HCT116 (cell line): Measurements from ENCODE around the gene RGS19.
"Not testable (repeated sequence)": the region's sequence is repeated elsewhere in the genome, so short reads cannot be mapped to it uniquely, and the experiment has no call there.

ENCODE experiments used
- ATF3 ChIP-seq: IDR thresholded peaks from 2 replicates; pipeline ENCODE4 v1.6.1; 2012
- CTCF ChIP-seq, 3 experiments: fragments of 200-600 bp in 1 of 3; sonication (generic) in 1 of 3; IDR thresholded peaks in 2 of 3; conservative IDR thresholded peaks in 1 of 3; 2 replicates each; pipeline ENCODE4 v1.5.1; 2012 to 2017; ENCODE audit warnings: low read depth in 2 of 3, low read length in 2 of 3, antibody characterized with exemption in 1 of 3, borderline replicate concordance in 1 of 3, control low read depth in 1 of 3, mild to moderate bottlenecking in 1 of 3, mixed read lengths in 1 of 3, mixed run types in 1 of 3, moderate library complexity in 1 of 3; ENCODE audit not compliant: insufficient read depth in 1 of 3
- RAD21 ChIP-seq: IDR thresholded peaks from 2 replicates; pipeline ENCODE4 v1.6.1; 2012; ENCODE audit warnings: low read depth, mild to moderate bottlenecking
- YY1 ChIP-seq: IDR thresholded peaks from 2 replicates; pipeline ENCODE4 v1.6.1; 2011; ENCODE audit warnings: low read length, low read depth, moderate library complexity, mild to moderate bottlenecking; ENCODE audit not compliant: insufficient replicate concordance; ENCODE audit errors: extremely low read depth

GRCh38 chr20:64088586-64088985 lies 9.3 kb upstream of the RGS19 start:
- not testable (repeated sequence) for TF ChIP-seq ATF3; YY1; CTCF (IDR thresholded peaks at IDR 0.05 in 2 of 3, conservative IDR thresholded peaks at IDR 0.05 in 1 of 3; ENCODE audit: borderline replicate concordance in 1 of 3, insufficient read depth in 1 of 3, low read depth in 2 of 3, low read length in 2 of 3); RAD21
